HT1080 (cell line): ENCODE results near the gene LEMD1. TPM values are rescaled to one million over a fixed set of nuclear protein-coding genes. Genes with fewer than 3 reads are reported as not detected.

Experiments used
- DNase-seq: peaks from one replicate; pipeline ENCODE4 v3.0.0-alpha.2; 2015; ENCODE audit warnings: low read depth
- small RNA-seq: library from RNA; depleted of rRNA; stranded (forward); fragments of <200 nt; gene quantifications from one replicate; pipeline ENCODE3, GENCODE V24; 2014
- total RNA-seq: library from RNA; depleted of rRNA; stranded (reverse); fragments of >200 nt; shearing (Covaris generic); gene quantifications from 2 replicates; pipeline ENCODE4 v1.2.3, GENCODE V29; 2014; rRNA removed

LEMD1 gene
- total RNA-seq, 1 experiment from 2014 or later = not detected

DNA sequence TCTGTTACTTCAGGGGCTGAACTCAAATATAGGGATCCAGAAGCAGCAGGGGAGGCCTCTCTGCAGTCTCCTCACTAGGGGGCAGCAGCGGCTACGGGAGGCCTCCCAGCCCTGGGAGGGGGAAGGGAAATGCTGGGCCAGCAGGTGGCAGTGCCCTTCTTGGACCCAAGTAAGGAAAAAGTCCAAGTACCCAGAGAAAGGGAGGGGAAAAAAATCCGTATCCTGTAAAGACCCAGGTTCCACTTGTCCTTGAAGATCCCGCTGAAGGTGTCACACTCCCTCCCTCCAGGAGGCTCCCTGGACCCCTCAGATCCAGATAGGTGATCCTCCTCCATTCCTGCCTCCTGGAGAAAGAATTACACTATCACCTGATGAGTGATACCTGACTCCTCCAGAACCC is 86.2 kb downstream of the LEMD1 start:
- peak; percentile 74 for DNase-seq

- no peak for DNase-seq
Observed at GRCh38 chr1:205332015-205332791, 89.7 kb downstream of the LEMD1 start.

Small RNA genes lying within 50 kb of the gene (small RNA-seq; reads per million reads assigned to genes)
- 0.41 reads per million, percentile 46 among the genes with 10 or more reads in this experiment for gene MIR135B
- gene SNRPGP10 = not detected

Other genes with a start within 250 kb of the LEMD1 start
- 4.6 and 5.1 TPM in 2 replicates for gene DSTYK, start 210.4 kb downstream of the LEMD1 start, total RNA-seq
- gene TMCC2, start 194.1 kb downstream of the LEMD1 start, total RNA-seq = 1.5 and 2.3 TPM in 2 replicates
- gene NUAK2, start 100.3 kb downstream of the LEMD1 start, total RNA-seq = 1.8 and 2.2 TPM in 2 replicates
- not detected in 2 replicates for gene KLHDC8A, start 65.1 kb downstream of the LEMD1 start, total RNA-seq
- gene BLACAT1, start 34.0 kb upstream of the LEMD1 start, total RNA-seq = 0.10 and 0.19 TPM in 2 replicates
- gene CDK18, start 82.6 kb upstream of the LEMD1 start, total RNA-seq = 0.87 and 1.7 TPM in 2 replicates
- 9.0 and 13.9 TPM in 2 replicates for gene ELK4, start 210.0 kb upstream of the LEMD1 start, total RNA-seq